Measurements from ENCODE around the gene KLF4.

The KLF4 gene

DNA sequence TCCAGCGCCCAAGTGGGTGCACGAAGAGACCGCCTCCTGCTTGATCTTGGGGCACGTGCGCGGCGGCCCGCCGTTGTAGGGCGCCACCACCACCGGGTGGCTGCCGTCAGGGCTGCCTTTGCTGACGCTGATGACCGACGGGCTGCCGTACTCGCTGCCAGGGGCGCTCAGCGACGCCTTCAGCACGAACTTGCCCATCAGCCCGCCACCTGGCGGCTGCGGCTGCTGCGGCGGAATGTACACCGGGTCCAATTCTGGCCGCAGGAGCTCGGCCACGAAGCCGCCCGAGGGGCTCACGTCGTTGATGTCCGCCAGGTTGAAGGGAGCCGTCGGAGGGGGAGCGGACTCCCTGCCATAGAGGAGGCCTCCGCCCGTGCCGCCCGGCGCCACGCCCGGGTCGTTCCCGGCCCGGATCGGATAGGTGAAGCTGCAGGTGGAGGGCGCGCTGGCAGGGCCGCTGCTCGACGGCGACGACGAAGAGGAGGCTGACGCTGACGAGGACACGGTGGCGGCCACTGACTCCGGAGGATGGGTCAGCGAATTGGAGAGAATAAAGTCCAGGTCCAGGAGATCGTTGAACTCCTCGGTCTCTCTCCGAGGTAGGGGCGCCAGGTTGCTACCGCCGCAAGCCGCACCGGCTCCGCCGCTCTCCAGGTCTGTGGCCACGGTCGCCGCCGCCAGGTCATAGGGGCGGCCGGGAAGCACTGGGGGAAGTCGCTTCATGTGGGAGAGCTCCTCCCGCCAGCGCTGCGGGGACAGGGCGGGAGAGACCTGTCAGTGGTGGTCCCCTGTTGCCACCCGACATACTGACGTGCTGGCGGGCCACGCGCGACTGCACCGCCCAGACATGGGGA lies 1.8 kb downstream of the KLF4 start:
- DNase-seq, result peak; percentile 30

DNA sequence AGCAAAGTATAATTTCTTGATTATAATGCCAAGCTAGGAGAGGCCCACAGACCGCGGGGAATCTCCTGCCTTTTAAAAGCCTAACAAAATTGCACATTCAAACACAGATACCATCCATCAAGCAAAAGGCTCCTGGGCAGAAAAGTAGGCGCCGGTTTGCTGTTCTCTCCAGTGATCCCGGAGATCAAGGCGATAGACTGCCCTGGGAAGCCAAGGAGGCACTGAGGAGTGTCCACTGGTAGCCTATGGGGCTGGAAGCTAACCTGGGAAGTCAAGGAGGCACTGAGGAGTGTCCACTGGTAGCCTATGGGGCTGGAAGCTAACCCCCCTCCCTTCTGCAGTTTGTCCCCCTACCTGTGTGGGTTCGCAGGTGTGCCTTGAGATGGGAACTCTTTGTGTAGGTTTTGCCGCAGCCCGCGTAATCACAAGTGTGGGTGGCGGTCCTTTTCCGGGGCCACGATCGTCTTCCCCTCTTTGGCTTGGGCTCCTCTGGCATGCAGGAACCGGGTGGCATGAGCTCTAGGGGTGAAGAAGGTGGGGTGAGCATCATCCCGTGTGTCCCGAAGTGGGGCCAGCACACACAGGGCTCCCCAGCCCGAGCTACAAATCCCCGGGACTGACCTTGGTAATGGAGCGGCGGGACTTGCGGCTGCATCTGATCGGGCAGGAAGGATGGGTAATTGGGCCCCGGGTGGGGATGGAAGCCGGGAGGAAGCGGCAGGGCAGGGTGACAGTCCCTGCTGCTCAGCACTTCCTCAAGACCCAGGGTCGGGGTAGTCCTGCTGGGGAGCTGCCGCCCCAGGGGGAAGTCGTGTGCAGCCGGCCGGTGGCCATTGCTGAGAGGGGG lies 2.7 kb downstream of the KLF4 start:
- DNase-seq, result no peak

DNA sequence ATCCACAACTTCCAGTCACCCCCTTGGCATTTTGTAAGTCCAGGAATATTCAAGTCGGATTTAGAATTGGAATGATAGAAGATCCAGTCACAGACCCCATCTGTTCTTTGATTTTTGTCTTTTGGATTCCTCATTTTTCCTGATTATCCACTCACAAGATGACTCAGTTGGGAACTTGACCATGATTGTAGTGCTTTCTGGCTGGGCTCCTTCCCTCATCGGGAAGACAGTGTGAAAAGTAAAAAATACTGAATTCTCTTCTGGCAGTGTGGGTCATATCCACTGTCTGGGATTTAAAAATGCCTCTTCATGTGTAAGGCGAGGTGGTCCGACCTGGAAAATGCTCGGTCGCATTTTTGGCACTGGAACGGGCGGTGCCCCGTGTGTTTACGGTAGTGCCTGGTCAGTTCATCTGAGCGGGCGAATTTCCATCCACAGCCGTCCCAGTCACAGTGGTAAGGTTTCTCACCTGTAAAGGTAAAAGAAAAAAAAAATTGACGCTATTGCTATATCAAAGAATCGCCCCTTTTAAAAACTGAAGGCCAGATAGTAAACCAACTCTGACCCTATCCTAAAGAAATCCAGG lies 4.0 kb downstream of the KLF4 start:
- no peak for DNase-seq

DNA sequence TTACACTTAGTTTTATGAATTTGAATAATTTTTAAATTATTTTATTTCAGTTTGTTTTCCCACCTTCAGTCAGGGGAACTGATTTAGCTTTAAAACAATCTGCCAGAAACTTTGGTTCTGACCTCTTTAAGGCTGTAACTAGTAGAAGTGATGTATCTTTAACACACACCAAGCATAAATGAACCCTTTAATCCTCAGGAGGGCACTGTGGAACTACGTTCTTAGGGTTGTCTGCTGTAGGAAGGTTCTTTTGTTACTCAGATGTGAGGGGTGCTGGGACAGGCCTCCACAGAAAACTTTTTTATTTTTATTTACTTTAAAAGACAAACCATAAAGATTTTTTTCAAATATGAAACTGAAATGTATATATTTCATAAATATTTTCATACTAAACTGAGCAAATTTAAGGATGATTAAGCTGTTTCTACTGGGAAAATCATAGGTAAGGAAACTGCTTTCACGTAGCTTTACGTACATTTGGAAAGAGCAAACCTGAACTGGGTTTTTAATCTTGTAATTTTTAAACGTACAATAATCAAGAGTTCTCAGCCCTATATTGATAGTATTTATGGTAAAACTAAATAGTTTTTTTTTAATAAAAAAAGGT lies 5.3 kb downstream of the KLF4 start:
- DNase-seq, result peak; percentile 64

DNA sequence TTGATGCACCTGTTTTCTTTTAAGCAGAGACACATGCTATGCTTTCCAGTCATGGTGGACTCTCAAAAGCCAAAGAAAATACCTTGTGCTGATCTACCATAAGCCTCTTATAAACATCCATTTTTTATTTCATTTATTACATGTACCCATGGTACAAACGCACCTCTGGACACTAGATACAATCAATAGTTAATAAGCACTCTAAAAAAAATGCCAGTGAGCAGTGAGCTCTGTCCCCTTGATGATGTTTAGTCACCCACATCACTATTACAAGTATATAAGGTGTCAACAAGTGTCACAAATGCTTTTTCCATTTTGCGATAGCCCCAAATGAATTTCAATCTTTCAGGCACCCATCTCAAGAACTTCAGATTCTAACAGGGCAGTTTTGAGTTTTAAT lies 5.9 kb downstream of the KLF4 start:
- no peak for DNase-seq

DNA sequence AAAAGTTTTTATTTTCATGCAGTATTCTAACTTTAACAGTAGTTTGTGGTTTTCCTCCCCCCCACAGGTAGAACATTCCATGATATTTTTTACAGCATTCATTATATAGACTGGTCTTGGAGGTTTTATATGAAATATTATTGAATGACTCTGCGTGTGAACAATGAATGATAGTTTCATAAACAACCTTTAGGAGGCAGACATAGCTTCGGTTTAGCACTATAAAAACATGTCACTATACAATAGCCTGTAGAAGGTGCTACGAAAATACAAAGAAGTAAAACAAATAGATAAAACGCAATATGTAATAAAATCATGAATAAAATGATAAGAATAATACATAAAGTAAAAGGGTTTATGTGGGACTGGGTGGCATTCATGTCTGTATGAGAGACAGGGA lies 8.5 kb downstream of the KLF4 start:
- DNase-seq, result no peak

DNA sequence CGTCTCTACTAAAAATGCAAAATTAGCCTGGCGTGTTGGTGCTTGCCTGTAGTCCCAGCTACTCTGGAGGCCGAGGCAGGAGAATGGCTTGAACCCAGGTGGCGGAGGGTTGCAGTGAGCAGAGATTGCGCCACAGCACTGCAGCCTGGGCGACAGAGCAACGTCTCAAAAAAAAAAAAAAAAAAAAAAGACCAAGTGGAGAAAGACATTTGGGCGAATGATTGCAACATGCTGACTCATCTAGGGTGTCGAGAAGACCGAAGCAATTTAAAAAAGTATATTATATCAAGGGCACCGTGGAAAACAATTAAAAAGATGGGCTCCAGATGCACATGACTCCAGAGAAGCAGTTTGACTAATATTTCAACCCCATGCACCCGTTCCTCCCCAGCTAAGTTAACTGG lies 9.2 kb downstream of the KLF4 start:
- no peak for DNase-seq

DNA sequence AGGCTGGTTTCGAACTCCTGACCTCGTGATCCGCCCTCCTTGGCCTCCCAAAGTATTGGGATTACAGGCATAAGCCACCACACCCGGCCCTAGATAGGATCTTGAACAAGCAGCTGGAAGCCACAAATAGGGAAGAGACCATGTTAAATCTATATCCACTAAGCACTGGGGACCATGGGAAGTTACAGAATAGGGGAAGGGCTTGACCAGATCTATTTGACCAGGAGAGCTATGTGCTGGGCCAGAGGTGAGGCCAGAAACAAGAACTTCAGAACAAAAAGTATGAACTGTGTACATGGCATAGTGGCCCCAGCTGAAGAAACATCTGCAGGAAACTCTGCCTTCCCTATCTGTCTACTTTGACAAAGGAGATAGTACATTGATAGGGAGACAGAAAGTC lies 10.8 kb downstream of the KLF4 start:
- no peak for DNase-seq

DNA sequence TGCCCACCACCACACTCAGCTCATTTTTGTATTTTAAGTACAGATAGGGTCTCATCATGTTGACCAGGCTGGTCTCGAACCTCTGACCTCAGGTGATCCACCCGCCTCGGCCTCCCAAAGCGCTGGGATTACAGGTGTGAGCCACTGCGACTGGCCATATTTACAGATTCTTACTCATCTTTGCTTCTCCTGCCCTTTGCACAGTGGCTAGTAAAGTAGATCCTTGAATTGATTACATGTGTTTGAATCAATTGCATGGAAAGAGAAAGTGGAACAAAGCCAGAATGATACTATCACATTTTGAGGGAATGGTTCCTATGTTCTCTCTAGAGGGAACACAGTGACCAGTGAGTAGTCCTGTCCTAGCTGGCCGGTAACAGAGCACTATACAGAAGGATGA lies 15.4 kb downstream of the KLF4 start:
- no peak for DNase-seq

DNA sequence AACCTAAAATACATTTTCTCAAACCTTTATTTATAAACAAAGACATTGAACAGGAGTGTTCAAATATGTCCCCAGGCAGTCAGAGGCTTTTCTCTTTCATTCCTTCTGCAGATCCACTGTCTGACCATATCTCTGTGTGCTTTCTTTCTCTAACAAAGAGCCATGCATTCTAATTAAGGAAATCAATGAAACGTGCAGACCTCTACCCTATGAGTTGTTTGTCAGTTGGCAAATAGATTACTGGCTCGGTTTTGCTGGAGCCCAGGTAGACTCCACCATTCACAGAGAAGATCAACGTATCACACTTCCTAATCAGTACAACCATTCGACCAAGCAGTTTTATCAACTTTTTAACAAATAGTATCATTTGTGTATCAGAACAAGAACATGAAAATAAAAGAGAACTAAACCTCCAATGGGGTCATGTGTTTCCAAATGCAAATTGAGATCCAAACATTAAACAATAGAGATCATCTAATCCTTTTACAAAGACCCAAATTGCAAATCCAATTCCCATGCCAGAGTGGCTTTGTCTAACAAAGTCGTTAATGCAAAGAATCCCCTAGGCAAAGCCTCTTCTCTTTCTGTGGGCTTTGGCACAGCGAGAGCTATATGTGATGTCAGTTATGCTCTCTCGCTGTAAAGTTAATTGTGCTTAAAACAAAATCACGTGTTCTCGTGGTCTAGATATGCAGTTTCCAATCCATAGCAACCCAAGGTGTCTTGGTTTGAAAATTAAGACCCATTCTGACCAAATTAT lies 16.8 kb downstream of the KLF4 start:
- DNase-seq, result peak; percentile 55

DNA sequence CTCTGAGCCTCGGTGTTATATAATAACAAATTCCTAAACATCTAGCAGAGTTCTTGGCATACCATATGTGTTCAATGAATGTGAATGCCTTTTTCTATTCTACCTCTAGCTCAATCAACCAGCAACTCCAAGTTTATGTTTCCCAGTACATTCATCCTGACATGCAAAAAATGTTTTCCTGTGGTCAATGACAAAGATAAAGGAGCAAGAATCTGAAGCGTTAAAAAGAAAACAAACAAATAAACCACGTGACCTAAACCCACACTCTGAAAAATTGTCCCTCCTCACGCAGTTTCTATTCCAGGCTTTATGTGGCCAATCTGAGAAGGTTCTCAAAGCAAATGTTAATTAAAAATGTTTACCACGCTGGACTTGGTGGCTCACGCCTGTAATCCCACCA lies 18.0 kb downstream of the KLF4 start:
- DNase-seq, result no peak

DNA sequence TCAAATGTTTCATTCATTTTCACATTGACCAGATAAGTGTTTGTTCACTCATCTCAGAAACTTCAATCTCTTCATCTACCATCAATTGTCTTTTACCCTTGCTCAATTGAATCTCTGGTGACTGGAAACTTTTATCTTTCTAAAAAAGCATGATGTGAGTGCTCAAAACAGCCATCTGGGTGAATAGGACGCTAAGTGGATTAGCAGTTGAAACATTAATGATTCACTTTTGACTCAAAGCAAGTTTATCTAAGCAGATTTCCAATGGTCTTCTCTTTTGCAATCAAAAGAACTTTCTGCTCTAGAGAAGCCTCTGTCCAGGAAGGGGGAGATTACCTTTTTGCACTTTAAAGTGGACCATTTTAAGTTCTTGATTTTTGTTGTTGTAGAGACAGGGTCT lies 22.2 kb downstream of the KLF4 start:
- no peak for DNase-seq

DNA sequence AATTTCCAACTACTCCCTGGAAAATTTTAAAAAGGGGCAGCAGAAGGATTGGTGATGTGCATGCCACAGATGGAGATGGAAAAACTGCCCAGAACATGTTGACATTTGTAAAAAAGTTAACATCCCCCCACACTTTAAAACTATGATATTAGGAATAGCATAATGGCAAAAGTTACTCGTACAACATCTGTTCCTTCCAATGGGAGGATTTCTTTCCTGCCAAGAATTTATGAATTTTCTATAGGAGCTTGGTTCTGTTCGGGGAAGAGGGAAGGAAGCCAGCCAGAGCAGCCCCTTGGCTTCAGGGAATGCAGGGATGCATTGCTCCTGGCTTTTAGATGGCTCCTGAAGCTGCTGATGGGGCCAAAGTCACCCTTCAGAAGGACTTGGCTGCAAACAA lies 22.7 kb downstream of the KLF4 start:
- no peak for DNase-seq

DNA sequence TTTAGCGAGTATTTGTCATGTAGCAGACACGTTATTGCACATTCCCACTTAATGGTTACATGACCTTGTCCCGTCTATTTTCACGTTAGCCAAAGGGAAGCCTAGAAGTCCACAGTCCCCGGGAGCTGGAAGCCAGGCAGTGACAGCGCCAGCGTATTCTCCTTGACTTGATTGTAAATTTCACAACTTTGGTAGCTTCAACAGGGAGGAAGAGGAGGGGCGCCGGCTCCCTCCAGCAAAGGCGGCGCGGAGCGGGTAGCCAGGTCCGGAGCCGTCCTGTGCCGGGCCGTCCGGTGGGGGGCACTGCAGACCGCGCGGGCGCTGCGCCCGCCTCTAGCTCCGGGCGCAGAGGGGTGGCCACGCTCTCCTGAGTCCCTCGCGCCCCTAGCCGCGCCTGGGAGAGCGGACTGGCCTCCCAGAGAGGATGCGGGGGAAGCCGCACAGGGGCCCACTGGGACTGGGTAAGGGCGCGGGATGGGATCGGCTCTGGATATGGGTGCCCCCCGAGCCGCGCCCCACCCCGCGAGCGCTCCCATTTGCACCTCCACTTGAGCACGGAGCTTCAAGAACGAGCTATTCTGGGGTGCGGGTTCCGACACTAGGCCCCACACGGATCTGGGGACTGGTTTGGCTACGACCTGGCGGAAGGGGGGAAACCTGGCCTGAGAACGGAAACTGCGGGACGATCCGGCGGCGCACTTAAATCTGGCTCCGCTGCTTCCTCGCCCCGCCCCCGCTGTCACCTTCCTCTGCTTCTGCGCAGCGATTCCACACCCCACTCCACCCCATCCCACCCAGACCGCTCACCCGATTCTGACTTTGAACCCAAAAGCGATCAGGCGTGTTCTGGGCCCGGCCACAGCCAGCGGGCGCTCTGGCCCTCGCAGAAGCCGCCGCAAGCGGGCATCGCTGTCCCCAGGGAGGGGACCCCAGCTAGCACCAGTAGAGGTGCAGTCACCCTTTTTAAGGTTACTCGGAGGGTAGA lies 23.8 kb downstream of the KLF4 start:
- DNase-seq, result no peak

DNA sequence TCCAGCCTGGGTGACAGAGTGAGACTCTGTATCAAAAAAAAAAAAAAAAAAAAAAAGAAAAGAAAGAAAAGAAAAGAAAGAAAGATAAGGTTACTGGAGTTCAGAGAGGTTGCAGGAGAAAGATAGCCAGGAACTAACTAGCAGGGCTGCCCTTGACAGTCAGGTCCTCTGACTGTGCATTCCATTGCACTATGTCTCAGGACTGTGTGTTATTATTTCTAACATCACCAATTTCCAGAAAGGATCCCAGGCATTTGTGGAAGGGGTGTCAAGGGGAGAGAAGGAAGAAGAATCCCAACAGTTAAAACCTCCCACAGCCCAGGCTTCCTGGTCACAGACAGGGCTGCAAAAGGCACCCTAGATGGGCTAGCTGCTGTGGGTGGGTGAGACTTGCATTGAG lies 25.1 kb downstream of the KLF4 start:
- DNase-seq, result no peak

DNA sequence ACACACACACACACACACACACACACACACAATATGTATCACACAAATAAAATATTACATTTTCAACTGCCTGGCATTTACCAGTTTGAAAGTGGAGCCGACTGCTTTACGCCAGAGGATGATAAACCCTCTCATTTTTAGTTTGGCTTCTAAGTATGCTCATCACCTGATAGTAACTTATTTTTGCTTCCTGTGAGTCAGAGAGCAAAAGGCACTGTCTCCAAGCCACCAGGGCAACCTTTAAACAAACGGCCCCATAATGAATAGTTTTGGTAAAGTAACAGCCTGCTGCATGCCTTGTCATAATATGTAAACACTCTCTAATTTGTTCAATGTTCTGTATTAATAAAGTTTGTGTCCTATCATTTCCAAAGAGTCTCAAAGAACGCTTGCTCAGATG lies 26.9 kb downstream of the KLF4 start:
- DNase-seq, result no peak

DNA sequence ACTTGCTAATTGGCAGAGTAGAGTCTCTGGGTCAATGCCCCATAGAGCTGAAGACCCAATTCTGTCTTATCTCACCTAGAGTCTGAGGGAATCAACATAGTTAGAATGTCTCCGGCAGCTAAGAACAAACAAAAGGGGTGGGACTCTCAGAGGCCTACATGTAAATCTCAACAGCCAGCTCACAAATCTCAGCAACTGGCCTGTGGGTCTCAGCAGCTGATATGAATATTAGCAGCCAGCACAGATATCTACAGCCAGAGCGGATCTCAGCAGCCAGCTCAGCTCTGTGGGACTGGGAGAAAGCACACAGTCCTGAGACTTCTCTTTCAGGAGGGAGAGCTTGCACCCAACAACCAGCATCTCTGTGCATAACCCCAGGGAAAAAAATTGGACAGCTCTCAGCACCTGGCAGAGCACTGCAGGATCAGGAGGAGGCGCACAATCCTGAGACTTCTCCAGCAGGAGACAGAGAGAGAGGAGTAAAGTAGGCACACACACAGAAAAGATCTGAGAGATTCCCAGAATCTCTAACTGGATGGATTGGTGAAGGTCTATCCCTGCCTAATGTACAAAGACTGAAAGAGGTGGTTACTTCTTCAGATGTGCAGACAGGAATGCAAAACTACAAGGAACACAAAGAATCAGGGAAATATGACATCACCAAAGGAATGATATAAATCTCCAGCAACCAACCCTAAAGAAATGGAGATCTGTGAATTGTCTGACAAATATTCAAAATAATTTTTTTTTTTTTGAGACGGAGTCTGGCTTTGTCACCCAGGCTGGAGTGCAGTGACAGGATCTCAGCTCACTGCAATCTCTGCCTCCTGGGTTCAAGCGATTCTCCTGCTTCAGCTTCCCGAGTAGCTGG lies 29.2 kb downstream of the KLF4 start:
- no peak for DNase-seq

DNA sequence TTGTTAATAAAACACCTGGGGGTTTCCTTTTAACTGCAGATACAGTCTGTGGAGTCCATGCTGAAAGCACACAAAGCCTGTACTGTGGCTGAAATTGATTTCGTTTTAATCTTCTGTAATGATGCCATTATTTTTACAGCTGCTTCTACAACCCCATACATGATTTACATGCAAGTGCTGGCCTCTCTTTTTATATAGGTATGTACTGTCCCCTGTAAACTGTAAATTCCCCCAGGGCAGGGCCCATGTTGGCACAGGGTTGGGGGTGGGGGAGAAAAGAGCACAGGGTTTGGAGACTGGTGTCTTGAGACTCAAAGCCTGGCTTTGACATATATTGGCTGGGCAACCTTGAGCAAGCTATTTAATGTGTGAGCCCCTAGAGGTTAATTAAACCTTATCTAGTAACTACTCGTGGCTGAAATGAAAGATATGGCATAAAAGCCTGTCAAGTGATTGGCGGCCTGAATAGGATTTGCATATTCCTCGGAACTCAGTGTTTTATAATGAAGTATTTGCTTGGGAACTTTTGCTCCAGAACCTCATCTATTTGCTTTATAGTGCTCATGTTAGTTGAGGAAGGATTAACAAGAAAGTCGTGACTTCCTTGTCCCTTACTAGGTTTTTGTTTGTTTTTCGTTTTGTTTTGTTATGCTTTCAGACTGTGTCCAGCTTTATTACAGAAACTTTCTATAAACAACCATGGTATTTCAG lies 34.0 kb downstream of the KLF4 start:
- no peak for DNase-seq

DNA sequence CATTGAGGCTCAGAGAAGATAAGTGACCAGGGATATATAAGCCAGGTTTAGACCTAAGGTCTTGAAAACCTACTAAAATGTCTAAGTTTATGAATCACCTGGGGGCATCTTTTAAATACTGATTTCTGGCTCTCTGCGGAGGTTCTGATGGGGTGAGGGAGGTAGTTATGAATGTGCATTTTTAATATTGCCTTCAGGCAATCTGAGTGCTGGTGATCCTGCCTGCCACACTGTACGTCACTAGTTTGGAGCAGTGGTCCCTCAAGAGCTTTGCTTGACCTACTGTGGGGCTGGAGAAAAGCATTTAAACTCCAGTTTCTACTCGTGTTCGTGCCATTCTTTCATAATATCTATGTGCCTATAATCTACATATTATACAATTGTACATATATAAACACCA lies 36.1 kb downstream of the KLF4 start:
- no peak for DNase-seq

DNA sequence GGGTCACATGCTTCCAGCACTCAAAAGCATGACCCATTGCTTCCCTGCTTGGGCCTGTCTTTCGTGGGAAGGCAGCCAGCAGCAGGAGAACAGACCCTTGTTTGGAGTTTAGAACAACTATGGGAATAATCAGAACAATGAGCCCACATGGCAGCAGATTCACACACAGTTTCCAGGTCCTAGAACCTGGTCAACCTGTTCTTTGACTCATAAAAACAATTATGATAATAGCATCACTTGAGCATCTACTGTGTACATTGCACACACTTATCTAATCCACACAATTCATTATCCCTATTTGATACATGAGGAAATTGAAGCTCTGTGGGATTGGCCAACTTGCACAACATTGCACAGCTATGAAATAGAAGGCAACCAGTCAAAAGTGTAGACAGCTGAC lies 41.7 kb downstream of the KLF4 start:
- DNase-seq, result peak; percentile 97

Data from NCI-H2029 (cell line).